ENCODE data around the gene UNC5CL. TPM values are rescaled to one million over a fixed set of nuclear protein-coding genes. Genes with fewer than 3 reads are reported as not detected.

The UNC5CL gene
- total and polyA plus RNA-seq, 2 of the 8 experiments (the other 6 are each of a cell fraction or from before 2014, with no cell fraction given), result 1.3 to 1.7 TPM

DNA sequence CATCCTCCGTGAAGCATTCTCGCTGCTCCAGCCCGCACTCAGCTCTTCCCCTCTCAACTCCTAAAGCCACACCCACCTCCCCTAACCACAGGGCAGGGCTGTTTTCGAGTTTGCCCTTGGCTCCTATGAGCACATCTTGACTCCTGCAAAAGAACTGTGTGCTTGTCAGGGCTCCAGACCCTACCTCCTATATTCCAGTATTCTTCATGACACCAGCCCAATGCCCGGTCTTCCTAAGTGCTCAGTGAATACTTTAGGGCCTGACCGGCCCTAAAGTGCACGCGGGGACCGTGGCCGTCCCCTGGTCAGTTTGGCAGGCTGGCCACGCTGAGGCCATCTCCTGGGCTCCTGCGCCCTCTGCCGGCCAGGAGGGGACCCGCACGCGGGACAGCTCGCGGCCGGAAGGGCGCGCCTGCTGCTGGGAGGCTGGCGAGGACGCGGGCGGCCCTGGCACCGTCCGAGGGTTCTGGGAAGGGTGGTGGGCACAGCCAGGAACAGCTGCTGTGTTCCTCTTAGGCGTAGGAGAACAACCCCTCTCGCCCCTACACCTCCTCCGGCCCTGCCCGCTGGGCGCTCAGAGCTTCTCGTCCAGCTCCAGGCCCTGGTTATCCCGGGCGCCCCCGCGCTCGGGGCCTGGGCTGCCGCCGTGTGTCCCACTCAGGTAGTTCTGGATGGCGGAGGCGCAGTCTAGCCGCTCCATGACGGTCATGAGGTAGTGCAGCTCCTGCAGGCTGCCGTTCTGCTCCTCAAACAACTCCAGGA, 11.0 kb downstream of the UNC5CL start (continued):
- TF ChIP-seq CTBP2 (IDR thresholded peaks at IDR 0.05; ENCODE audit: borderline replicate concordance, insufficient read depth, insufficient read length, low read length) (peak; percentile 22), SP1 (IDR thresholded peaks at IDR 0.05; ENCODE audit: low read depth, low read length) (no peak), BACH1 (IDR thresholded peaks at IDR 0.05; ENCODE audit: low read length) (peak; percentile 8; the same call in 1 of the 2 replicates), CHD2 (IDR thresholded peaks at IDR 0.05; ENCODE audit: low read length) (no peak), JUN (IDR thresholded peaks at IDR 0.05; ENCODE audit: low read depth, low read length) (no peak), MAFK (IDR thresholded peaks at IDR 0.05; ENCODE audit: low read depth, low read length) (no peak)
- TF ChIP-seq, protein P1, sequence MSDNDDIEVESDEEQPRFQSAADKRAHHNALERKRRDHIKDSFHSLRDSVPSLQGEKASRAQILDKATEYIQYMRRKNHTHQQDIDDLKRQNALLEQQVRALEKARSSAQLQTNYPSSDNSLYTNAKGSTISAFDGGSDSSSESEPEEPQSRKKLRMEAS (IDR thresholded peaks at IDR 0.05), result peak; percentile 80; the same call in 1 of the 2 replicates

Data from H1 (cell line).